Measurements from ENCODE around the gene ZNF865.
A peak's percentile ranks its signal among the peaks of the same experiment; 100 is the strongest.

Gene ZNF865

GRCh38 chr19:55622242-55622969, 17.0 kb downstream of the ZNF865 start:
- H3K27me3 ChIP-seq (ENCODE audit: control insufficient read depth, insufficient read depth, low read length), result no peaks in the 10 kb centered on the region
- peaks cover 3% of the 10 kb centered on the region for H3K36me3 ChIP-seq (ENCODE audit: control insufficient read depth, insufficient read depth, low read length)
- no peak overlapping the region for H3K4me3 ChIP-seq (ENCODE audit: low read length)
- no peak overlapping the region for H3K9ac ChIP-seq (ENCODE audit: low read length)
- H3K4me1 ChIP-seq (ENCODE audit: control insufficient read depth, insufficient read depth, low read length), result peaks cover 14% of the 10 kb centered on the region
- H3K9me3 ChIP-seq (ENCODE audit: control insufficient read depth, low read length), result no peaks in the 10 kb centered on the region

- H3K4me3 ChIP-seq (ENCODE audit: low read length), result no peak overlapping the region
- no peaks in the 10 kb centered on the region for H3K9me3 ChIP-seq (ENCODE audit: control insufficient read depth, low read length)
- no peaks in the 10 kb centered on the region for H3K36me3 ChIP-seq (ENCODE audit: control insufficient read depth, insufficient read depth, low read length)
- H3K4me1 ChIP-seq (ENCODE audit: control insufficient read depth, insufficient read depth, low read length), result peaks cover 14% of the 10 kb centered on the region
- no peaks in the 10 kb centered on the region for H3K27me3 ChIP-seq (ENCODE audit: control insufficient read depth, insufficient read depth, low read length)
- no peak overlapping the region for H3K9ac ChIP-seq (ENCODE audit: low read length)
These were observed 17.7 kb downstream of the ZNF865 start for GRCh38 chr19:55623130-55623529.

GRCh38 chr19:55623561-55623960, 18.1 kb downstream of the ZNF865 start:
- Histone ChIP-seq H3K36me3 (ENCODE audit: control insufficient read depth, insufficient read depth, low read length) (no peaks in the 10 kb centered on the region), H3K4me3 (ENCODE audit: low read length) (no peak overlapping the region), H3K9ac (ENCODE audit: low read length) (no peak overlapping the region), H3K4me1 (ENCODE audit: control insufficient read depth, insufficient read depth, low read length) (peaks cover 14% of the 10 kb centered on the region), H3K27me3 (ENCODE audit: control insufficient read depth, insufficient read depth, low read length) (no peaks in the 10 kb centered on the region), H3K9me3 (ENCODE audit: control insufficient read depth, low read length) (no peaks in the 10 kb centered on the region)

- no peaks in the 10 kb centered on the region for H3K36me3 ChIP-seq (ENCODE audit: control insufficient read depth, insufficient read depth, low read length)
- H3K9ac ChIP-seq (ENCODE audit: low read length), result peak within 1 kb of the TSS; percentile 73
- H3K27me3 ChIP-seq (ENCODE audit: control insufficient read depth, insufficient read depth, low read length), result no peaks in the 10 kb centered on the region
These were observed 18.9 kb downstream of the ZNF865 start, which contains the start of gene ZNF784 for GRCh38 chr19:55624109-55625003. TSS of gene ZNF784 (minus strand) at chr19:55624566. CDS start at chr19:55624561, 5 bp downstream.

GRCh38 chr19:55625004-55625326, 19.5 kb downstream of the ZNF865 start:
- H3K9me3 ChIP-seq (ENCODE audit: control insufficient read depth, low read length), result no peaks in the 10 kb centered on the region
- peak overlapping the region; percentile 73 for H3K9ac ChIP-seq (ENCODE audit: low read length)
- no peak overlapping the region for H3K4me3 ChIP-seq (ENCODE audit: low read length)
- no peaks in the 10 kb centered on the region for H3K27me3 ChIP-seq (ENCODE audit: control insufficient read depth, insufficient read depth, low read length)
- H3K36me3 ChIP-seq (ENCODE audit: control insufficient read depth, insufficient read depth, low read length), result no peaks in the 10 kb centered on the region
- H3K4me1 ChIP-seq (ENCODE audit: control insufficient read depth, insufficient read depth, low read length), result peaks cover 14% of the 10 kb centered on the region

More at GRCh38 chr19:55624109-55625003, 18.9 kb downstream of the ZNF865 start, which contains the start of gene ZNF784:
- peak within 1 kb of the TSS; percentile 17 for H3K4me3 ChIP-seq (ENCODE audit: low read length)
- no peaks in the 10 kb centered on the region for H3K9me3 ChIP-seq (ENCODE audit: control insufficient read depth, low read length)
- peaks cover 14% of the 10 kb centered on the region for H3K4me1 ChIP-seq (ENCODE audit: control insufficient read depth, insufficient read depth, low read length)

- Histone ChIP-seq H3K9ac (ENCODE audit: low read length) (no peak overlapping the region), H3K4me1 (ENCODE audit: control insufficient read depth, insufficient read depth, low read length) (peaks cover 14% of the 10 kb centered on the region), H3K27me3 (ENCODE audit: control insufficient read depth, insufficient read depth, low read length) (no peaks in the 10 kb centered on the region), H3K36me3 (ENCODE audit: control insufficient read depth, insufficient read depth, low read length) (no peaks in the 10 kb centered on the region), H3K4me3 (ENCODE audit: low read length) (no peak overlapping the region), H3K9me3 (ENCODE audit: control insufficient read depth, low read length) (no peaks in the 10 kb centered on the region)
These were observed 20.9 kb downstream of the ZNF865 start for GRCh38 chr19:55626350-55626749.

GRCh38 chr19:55632463-55632834, 27.0 kb downstream of the ZNF865 start:
- Histone ChIP-seq H3K36me3 (ENCODE audit: control insufficient read depth, insufficient read depth, low read length) (no peaks in the 10 kb centered on the region), H3K27me3 (ENCODE audit: control insufficient read depth, insufficient read depth, low read length) (no peaks in the 10 kb centered on the region), H3K4me3 (ENCODE audit: low read length) (no peak overlapping the region), H3K9ac (ENCODE audit: low read length) (peak overlapping the region; percentile 57), H3K9me3 (ENCODE audit: control insufficient read depth, low read length) (no peaks in the 10 kb centered on the region), H3K4me1 (ENCODE audit: control insufficient read depth, insufficient read depth, low read length) (peaks cover 23% of the 10 kb centered on the region)

GRCh38 chr19:55633861-55634260, 28.4 kb downstream of the ZNF865 start:
- Histone ChIP-seq H3K4me1 (ENCODE audit: control insufficient read depth, insufficient read depth, low read length) (peaks cover 23% of the 10 kb centered on the region), H3K9me3 (ENCODE audit: control insufficient read depth, low read length) (no peaks in the 10 kb centered on the region), H3K36me3 (ENCODE audit: control insufficient read depth, insufficient read depth, low read length) (no peaks in the 10 kb centered on the region), H3K4me3 (ENCODE audit: low read length) (no peak overlapping the region), H3K27me3 (ENCODE audit: control insufficient read depth, insufficient read depth, low read length) (no peaks in the 10 kb centered on the region), H3K9ac (ENCODE audit: low read length) (no peak overlapping the region)

GRCh38 chr19:55635334-55635717, 29.9 kb downstream of the ZNF865 start:
- H3K9me3 ChIP-seq (ENCODE audit: control insufficient read depth, low read length), result no peaks in the 10 kb centered on the region
- peak overlapping the region; percentile 99 for H3K9ac ChIP-seq (ENCODE audit: low read length)
- H3K27me3 ChIP-seq (ENCODE audit: control insufficient read depth, insufficient read depth, low read length), result no peaks in the 10 kb centered on the region
- H3K4me3 ChIP-seq (ENCODE audit: low read length), result peak overlapping the region; percentile 87
- no peaks in the 10 kb centered on the region for H3K36me3 ChIP-seq (ENCODE audit: control insufficient read depth, insufficient read depth, low read length)
- H3K4me1 ChIP-seq (ENCODE audit: control insufficient read depth, insufficient read depth, low read length), result peaks cover 29% of the 10 kb centered on the region

- H3K9ac ChIP-seq (ENCODE audit: low read length), result peak overlapping the region; percentile 99
- H3K36me3 ChIP-seq (ENCODE audit: control insufficient read depth, insufficient read depth, low read length), result no peaks in the 10 kb centered on the region
- no peaks in the 10 kb centered on the region for H3K9me3 ChIP-seq (ENCODE audit: control insufficient read depth, low read length)
- peaks cover 34% of the 10 kb centered on the region for H3K4me1 ChIP-seq (ENCODE audit: control insufficient read depth, insufficient read depth, low read length)
- H3K4me3 ChIP-seq (ENCODE audit: low read length), result peak overlapping the region; percentile 87
- H3K27me3 ChIP-seq (ENCODE audit: control insufficient read depth, insufficient read depth, low read length), result no peaks in the 10 kb centered on the region
These were observed 30.5 kb downstream of the ZNF865 start for GRCh38 chr19:55635856-55636440.

- no peaks in the 10 kb centered on the region for H3K36me3 ChIP-seq (ENCODE audit: control insufficient read depth, insufficient read depth, low read length)
- no peak overlapping the region for H3K9ac ChIP-seq (ENCODE audit: low read length)
- H3K4me1 ChIP-seq (ENCODE audit: control insufficient read depth, insufficient read depth, low read length), result peaks cover 36% of the 10 kb centered on the region
- no peaks in the 10 kb centered on the region for H3K27me3 ChIP-seq (ENCODE audit: control insufficient read depth, insufficient read depth, low read length)
- H3K9me3 ChIP-seq (ENCODE audit: control insufficient read depth, low read length), result no peaks in the 10 kb centered on the region
- H3K4me3 ChIP-seq (ENCODE audit: low read length), result no peak overlapping the region
These were observed 31.3 kb downstream of the ZNF865 start for GRCh38 chr19:55636723-55637122.

GRCh38 chr19:55637534-55637933, 32.1 kb downstream of the ZNF865 start:
- Histone ChIP-seq H3K9ac (ENCODE audit: low read length) (no peak overlapping the region), H3K9me3 (ENCODE audit: control insufficient read depth, low read length) (no peaks in the 10 kb centered on the region), H3K4me1 (ENCODE audit: control insufficient read depth, insufficient read depth, low read length) (peaks cover 37% of the 10 kb centered on the region), H3K27me3 (ENCODE audit: control insufficient read depth, insufficient read depth, low read length) (no peaks in the 10 kb centered on the region), H3K36me3 (ENCODE audit: control insufficient read depth, insufficient read depth, low read length) (no peaks in the 10 kb centered on the region), H3K4me3 (ENCODE audit: low read length) (no peak overlapping the region)
